ENCODE data around the gene PDCD5.

The PDCD5 gene

GRCh38 chr19:32619051-32619685 is 38.2 kb downstream of the PDCD5 start:
- H2BK15ac ChIP-seq (ENCODE audit: low read depth, poor library complexity, severe bottlenecking): no peak overlapping the region
- H2BK5ac ChIP-seq (ENCODE audit: low read depth, low read length, poor library complexity, severe bottlenecking): no peak overlapping the region
- H3K36me3 ChIP-seq (ENCODE audit: control insufficient read depth in 1 of 2, insufficient read depth in 2 of 2, low read depth in 1 of 2, low read length in 2 of 2): peaks cover 75 to 83% of the 10 kb centered on the region in 2 experiments
- H3K4ac ChIP-seq (ENCODE audit: low read depth in 1 of 2, low read length in 2 of 2): no peak overlapping the region
- H3K4me2 ChIP-seq (ENCODE audit: low read length, poor library complexity, severe bottlenecking): no peak overlapping the region
- no peak overlapping the region for H2AFZ ChIP-seq (ENCODE audit: low read depth, low read length)
- H3K9ac ChIP-seq (ENCODE audit: low read length): no peak overlapping the region
- H2BK120ac ChIP-seq (ENCODE audit: low read depth, low read length): no peak overlapping the region
- no peaks in the 10 kb centered on the region for H3K9me3 ChIP-seq (ENCODE audit: control insufficient read depth, low read length)
- H3K27ac ChIP-seq (ENCODE audit: low read length, poor library complexity, severe bottlenecking): no peak overlapping the region
- no peak overlapping the region for H3K14ac ChIP-seq (ENCODE audit: low read length in 2 of 2)
- no peak overlapping the region for H3K4me3 ChIP-seq (ENCODE audit: insufficient read depth in 1 of 2, low read depth in 1 of 2, low read length in 2 of 2)
- no peak for DNase-seq
- H3K27me3 ChIP-seq (ENCODE audit: control insufficient read depth in 1 of 2, insufficient read depth in 1 of 2, low read length in 2 of 2): no peaks in the 10 kb centered on the region
- peaks cover 4% of the 10 kb centered on the region for H3K4me1 ChIP-seq (ENCODE audit: control insufficient read depth, insufficient read depth, low read depth, low read length)
- no peak overlapping the region for H4K8ac ChIP-seq (ENCODE audit: low read length)
- H3K79me1 ChIP-seq (replicated peaks; ENCODE audit: low read length, poor library complexity, severe bottlenecking): peaks cover 11% of the 10 kb centered on the region
- H3K23ac ChIP-seq (ENCODE audit: low read length in 2 of 2): no peak overlapping the region
- H2AK5ac ChIP-seq (ENCODE audit: low read length, severe bottlenecking): no peak overlapping the region
- H4K91ac ChIP-seq (ENCODE audit: low read length): no peak overlapping the region
- WGBS: 93% methylated on average over 22 of the region's 23 CpGs
- no peak overlapping the region for H2BK12ac ChIP-seq (ENCODE audit: low read length in 2 of 2)
- no peak overlapping the region for H3K18ac ChIP-seq (ENCODE audit: low read depth in 1 of 2, low read length in 2 of 2)

DNA sequence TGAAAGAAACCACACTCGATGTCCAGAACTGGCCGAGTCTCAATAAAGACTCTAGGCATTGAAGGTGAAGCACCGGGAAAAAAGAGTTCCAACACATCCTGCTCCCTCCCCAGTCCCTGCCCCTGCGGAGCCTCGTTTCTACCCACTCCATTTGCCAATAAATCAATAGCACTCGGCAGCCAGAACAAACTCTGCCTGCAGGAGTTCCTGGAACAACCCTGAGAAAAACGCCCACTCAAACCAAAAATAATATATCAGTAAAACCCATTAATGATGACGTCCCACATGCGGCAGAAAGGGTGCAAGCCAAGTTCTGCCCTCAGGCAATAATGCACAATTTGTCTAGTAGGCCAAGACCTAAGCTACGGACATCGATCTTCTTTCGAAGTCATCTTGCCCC is 41.0 kb downstream of the PDCD5 start:
- 81% methylated on average over 12 of the region's 12 CpGs for WGBS
- Histone ChIP-seq H3K4me3 (ENCODE audit: insufficient read depth in 1 of 2, low read depth in 1 of 2, low read length in 2 of 2) (no peak overlapping the region), H3K79me1 (replicated peaks; ENCODE audit: low read length, poor library complexity, severe bottlenecking) (peaks cover 15% of the 10 kb centered on the region), H3K18ac (ENCODE audit: low read depth in 1 of 2, low read length in 2 of 2) (no peak overlapping the region), H2BK12ac (ENCODE audit: low read length in 2 of 2) (no peak overlapping the region), H3K9ac (ENCODE audit: low read length) (no peak overlapping the region), H3K23ac (ENCODE audit: low read length in 2 of 2) (no peak overlapping the region), H4K8ac (ENCODE audit: low read length) (no peak overlapping the region), H2BK5ac (ENCODE audit: low read depth, low read length, poor library complexity, severe bottlenecking) (no peak overlapping the region), H3K9me3 (ENCODE audit: control insufficient read depth, low read length) (no peaks in the 10 kb centered on the region), H3K27me3 (ENCODE audit: control insufficient read depth in 1 of 2, insufficient read depth in 1 of 2, low read length in 2 of 2) (no peaks in the 10 kb centered on the region), H2BK120ac (ENCODE audit: low read depth, low read length) (no peak overlapping the region), H3K4me2 (ENCODE audit: low read length, poor library complexity, severe bottlenecking) (no peak overlapping the region), H4K91ac (ENCODE audit: low read length) (no peak overlapping the region), H3K27ac (ENCODE audit: low read length, poor library complexity, severe bottlenecking) (no peak overlapping the region), H3K4me1 (ENCODE audit: control insufficient read depth, insufficient read depth, low read depth, low read length) (peaks cover 4% of the 10 kb centered on the region), H2AFZ (ENCODE audit: low read depth, low read length) (no peak overlapping the region), H3K4ac (ENCODE audit: low read depth in 1 of 2, low read length in 2 of 2) (no peak overlapping the region), H2BK15ac (ENCODE audit: low read depth, poor library complexity, severe bottlenecking) (no peak overlapping the region), H3K14ac (ENCODE audit: low read length in 2 of 2) (no peak overlapping the region), H2AK5ac (ENCODE audit: low read length, severe bottlenecking) (no peak overlapping the region), H3K36me3 (ENCODE audit: control insufficient read depth in 1 of 2, insufficient read depth in 2 of 2, low read depth in 1 of 2, low read length in 2 of 2) (peaks cover 67 to 76% of the 10 kb centered on the region in 2 experiments)
- no peak for DNase-seq

DNA sequence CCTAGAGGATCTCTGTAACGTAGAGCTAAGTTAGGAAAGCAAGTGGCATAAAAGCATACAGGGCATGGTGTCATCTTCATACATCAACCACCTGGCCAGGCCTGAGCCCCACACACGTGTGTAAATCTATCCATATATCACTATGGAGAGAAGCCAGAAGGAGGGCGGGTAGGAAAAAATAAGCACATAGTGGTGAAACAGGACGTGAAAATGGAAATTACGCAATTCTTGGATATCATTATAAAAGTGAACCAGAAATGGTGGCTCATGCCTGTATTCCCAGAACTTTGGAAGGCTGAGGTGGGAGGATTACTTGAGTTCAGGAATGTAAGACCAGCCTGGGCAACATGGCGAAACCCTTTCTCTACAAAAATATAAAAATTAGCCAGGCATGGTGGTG is 43.4 kb downstream of the PDCD5 start:
- H3K4me2 ChIP-seq (ENCODE audit: low read length, poor library complexity, severe bottlenecking): no peak overlapping the region
- H3K4ac ChIP-seq (ENCODE audit: low read depth in 1 of 2, low read length in 2 of 2): no peak overlapping the region
- no peak overlapping the region for H3K4me3 ChIP-seq (ENCODE audit: insufficient read depth in 1 of 2, low read depth in 1 of 2, low read length in 2 of 2)
- WGBS: 89% methylated on average over 3 of the region's 6 CpGs
- no peak overlapping the region for H4K8ac ChIP-seq (ENCODE audit: low read length)
- H3K14ac ChIP-seq (ENCODE audit: low read length in 2 of 2): no peak overlapping the region
- H4K91ac ChIP-seq (ENCODE audit: low read length): no peak overlapping the region
- H3K79me1 ChIP-seq (replicated peaks; ENCODE audit: low read length, poor library complexity, severe bottlenecking): peaks cover 13% of the 10 kb centered on the region
- no peak overlapping the region for H3K23ac ChIP-seq (ENCODE audit: low read length in 2 of 2)
- no peaks in the 10 kb centered on the region for H3K9me3 ChIP-seq (ENCODE audit: control insufficient read depth, low read length)
- H2BK15ac ChIP-seq (ENCODE audit: low read depth, poor library complexity, severe bottlenecking): no peak overlapping the region
- H3K9ac ChIP-seq (ENCODE audit: low read length): no peak overlapping the region
- H2AFZ ChIP-seq (ENCODE audit: low read depth, low read length): no peak overlapping the region
- H3K27ac ChIP-seq (ENCODE audit: low read length, poor library complexity, severe bottlenecking): no peak overlapping the region
- no peak for DNase-seq
- no peak overlapping the region for H2BK5ac ChIP-seq (ENCODE audit: low read depth, low read length, poor library complexity, severe bottlenecking)
- no peak overlapping the region for H2AK5ac ChIP-seq (ENCODE audit: low read length, severe bottlenecking)
- H2BK120ac ChIP-seq (ENCODE audit: low read depth, low read length): no peak overlapping the region
- H3K18ac ChIP-seq (ENCODE audit: low read depth in 1 of 2, low read length in 2 of 2): no peak overlapping the region
- H3K36me3 ChIP-seq (ENCODE audit: control insufficient read depth in 1 of 2, insufficient read depth in 2 of 2, low read depth in 1 of 2, low read length in 2 of 2): peaks cover 64 to 76% of the 10 kb centered on the region in 2 experiments
- H3K27me3 ChIP-seq (ENCODE audit: control insufficient read depth in 1 of 2, insufficient read depth in 1 of 2, low read length in 2 of 2): no peaks in the 10 kb centered on the region
- peaks cover 4% of the 10 kb centered on the region for H3K4me1 ChIP-seq (ENCODE audit: control insufficient read depth, insufficient read depth, low read depth, low read length)
- H2BK12ac ChIP-seq (ENCODE audit: low read length in 2 of 2): no peak overlapping the region

GRCh38 chr19:32626969-32627368 is 46.0 kb downstream of the PDCD5 start:
- H3K23ac ChIP-seq (ENCODE audit: low read length in 2 of 2): no peak overlapping the region
- peaks cover 71 to 83% of the 10 kb centered on the region in 2 experiments for H3K36me3 ChIP-seq (ENCODE audit: control insufficient read depth in 1 of 2, insufficient read depth in 2 of 2, low read depth in 1 of 2, low read length in 2 of 2)
- H3K4me2 ChIP-seq (ENCODE audit: low read length, poor library complexity, severe bottlenecking): no peak overlapping the region
- no peak overlapping the region for H4K91ac ChIP-seq (ENCODE audit: low read length)
- no peak overlapping the region for H3K18ac ChIP-seq (ENCODE audit: low read depth in 1 of 2, low read length in 2 of 2)
- no peak overlapping the region for H2AFZ ChIP-seq (ENCODE audit: low read depth, low read length)
- H3K27ac ChIP-seq (ENCODE audit: low read length, poor library complexity, severe bottlenecking): no peak overlapping the region
- H4K8ac ChIP-seq (ENCODE audit: low read length): no peak overlapping the region
- no peak overlapping the region for H2BK120ac ChIP-seq (ENCODE audit: low read depth, low read length)
- H3K9me3 ChIP-seq (ENCODE audit: control insufficient read depth, low read length): no peaks in the 10 kb centered on the region
- H3K27me3 ChIP-seq (ENCODE audit: control insufficient read depth in 1 of 2, insufficient read depth in 1 of 2, low read length in 2 of 2): no peaks in the 10 kb centered on the region
- H2BK5ac ChIP-seq (ENCODE audit: low read depth, low read length, poor library complexity, severe bottlenecking): no peak overlapping the region
- no peak overlapping the region for H3K14ac ChIP-seq (ENCODE audit: low read length in 2 of 2)
- H2BK15ac ChIP-seq (ENCODE audit: low read depth, poor library complexity, severe bottlenecking): no peak overlapping the region
- H3K79me1 ChIP-seq (replicated peaks; ENCODE audit: low read length, poor library complexity, severe bottlenecking): peaks cover 10% of the 10 kb centered on the region
- H3K4me1 ChIP-seq (ENCODE audit: control insufficient read depth, insufficient read depth, low read depth, low read length): no peaks in the 10 kb centered on the region
- no peak overlapping the region for H3K9ac ChIP-seq (ENCODE audit: low read length)
- H2BK12ac ChIP-seq (ENCODE audit: low read length in 2 of 2): no peak overlapping the region
- H3K4ac ChIP-seq (ENCODE audit: low read depth in 1 of 2, low read length in 2 of 2): no peak overlapping the region
- no peak overlapping the region for H2AK5ac ChIP-seq (ENCODE audit: low read length, severe bottlenecking)
- H3K4me3 ChIP-seq (ENCODE audit: insufficient read depth in 1 of 2, low read depth in 1 of 2, low read length in 2 of 2): no peak overlapping the region
- 100% methylated on average over 2 of the region's 4 CpGs for WGBS
- no peak for DNase-seq

All from mesenchymal stem cell (in vitro differentiated cells and primary cell).